ENCODE data around the gene DENND4B.
"Not testable (repeated sequence)": the region's sequence is repeated elsewhere in the genome, so short reads cannot be mapped to it uniquely, and the experiment has no call there.

The DENND4B gene

DNA sequence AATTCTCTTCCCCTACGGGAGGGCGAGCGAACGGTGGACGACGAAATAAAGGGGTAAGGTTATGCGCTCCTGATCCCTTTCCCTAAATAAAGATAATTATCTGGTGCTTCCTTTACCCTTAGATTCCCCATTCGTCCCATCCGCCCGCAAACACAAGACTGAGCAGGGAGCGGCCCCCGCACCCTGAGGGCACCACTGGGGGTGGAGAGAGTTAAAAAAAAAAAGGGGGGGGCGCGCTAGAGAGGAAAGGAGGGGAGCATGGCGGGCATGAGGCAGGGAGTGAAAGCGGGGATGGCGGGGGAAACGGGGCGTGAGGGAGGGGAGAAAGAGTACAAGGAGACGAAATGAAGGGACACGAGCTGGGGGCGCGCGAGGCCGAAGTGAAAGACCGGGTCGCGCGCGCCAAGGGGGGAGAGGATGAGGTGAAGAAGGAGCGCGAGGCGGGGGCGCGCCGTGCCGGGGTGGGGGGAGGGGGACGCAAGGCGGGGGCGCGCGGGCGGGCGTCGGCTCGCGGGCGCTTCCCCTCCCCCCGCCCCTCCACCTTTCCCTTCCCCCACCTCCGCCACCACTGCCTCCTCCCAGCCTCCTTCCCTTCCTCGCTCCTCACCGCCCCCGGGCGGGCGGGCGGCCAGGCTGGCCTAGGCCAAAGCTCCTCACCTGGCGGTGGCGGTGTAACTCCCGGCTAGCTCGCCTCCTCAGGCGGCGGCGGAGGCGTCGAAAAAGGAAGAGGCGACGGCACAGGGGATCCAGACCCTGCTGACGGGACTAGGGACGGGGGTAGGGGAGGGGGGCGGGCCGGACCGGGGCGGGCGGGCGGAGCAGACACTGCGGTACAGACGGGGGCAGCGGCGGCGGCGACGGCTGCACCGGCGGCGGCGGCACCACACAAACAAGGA, 24.2 kb downstream of the DENND4B start:
- DNase-seq = peak; percentile 71

DNA sequence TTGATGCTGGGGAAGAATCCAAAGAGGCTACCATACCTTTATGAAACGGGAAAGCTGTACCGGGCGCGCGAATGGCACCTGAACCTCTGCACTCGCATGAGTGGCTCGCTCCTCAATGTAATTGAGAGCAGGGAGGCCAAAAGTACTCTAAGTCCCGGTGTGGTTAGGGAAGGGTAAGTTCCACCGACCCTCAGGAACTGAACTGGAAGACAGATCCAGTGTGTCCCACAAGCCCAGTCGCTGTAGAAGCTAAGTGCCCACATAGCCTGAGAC, 24.8 kb downstream of the DENND4B start:
- DNase-seq = no peak

GRCh38 chr1:153921080-153921802, 25.3 kb downstream of the DENND4B start:
- no peak for DNase-seq

GRCh38 chr1:153919876-153920852, 26.4 kb downstream of the DENND4B start:
- DNase-seq = no peak

DNA sequence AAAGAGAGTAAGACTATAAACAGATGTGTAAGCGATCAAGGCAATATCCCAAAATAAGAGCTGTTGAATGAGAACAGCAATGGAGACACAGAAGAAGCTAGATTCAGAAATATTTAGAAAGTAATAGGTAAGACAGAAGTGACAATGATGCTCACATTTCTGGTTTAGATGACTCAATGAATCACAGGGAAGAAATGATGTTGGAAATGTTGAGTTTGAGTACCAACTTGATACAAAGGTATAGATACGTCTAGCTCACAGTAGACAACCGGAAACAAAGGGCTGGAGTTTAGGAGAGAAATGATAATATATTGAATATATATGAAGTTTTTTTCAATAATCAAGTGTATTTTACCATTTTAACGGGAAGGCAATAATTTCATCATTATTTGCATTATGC, 30.2 kb downstream of the DENND4B start:
- DNase-seq = no peak

- no peak for DNase-seq
These were observed 34.2 kb downstream of the DENND4B start for GRCh38 chr1:153912349-153912748.

GRCh38 chr1:153910560-153910959, 36.0 kb downstream of the DENND4B start:
- DNase-seq = not testable (repeated sequence)

- no peak for DNase-seq
These were observed 38.4 kb downstream of the DENND4B start for GRCh38 chr1:153908071-153908470.

GRCh38 chr1:153907134-153907533, 39.4 kb downstream of the DENND4B start:
- DNase-seq = no peak

- no peak for DNase-seq
These were observed 40.1 kb downstream of the DENND4B start for GRCh38 chr1:153906396-153906795.

- not testable (repeated sequence) for DNase-seq
These were observed 40.6 kb downstream of the DENND4B start for GRCh38 chr1:153905908-153906307.

DNA sequence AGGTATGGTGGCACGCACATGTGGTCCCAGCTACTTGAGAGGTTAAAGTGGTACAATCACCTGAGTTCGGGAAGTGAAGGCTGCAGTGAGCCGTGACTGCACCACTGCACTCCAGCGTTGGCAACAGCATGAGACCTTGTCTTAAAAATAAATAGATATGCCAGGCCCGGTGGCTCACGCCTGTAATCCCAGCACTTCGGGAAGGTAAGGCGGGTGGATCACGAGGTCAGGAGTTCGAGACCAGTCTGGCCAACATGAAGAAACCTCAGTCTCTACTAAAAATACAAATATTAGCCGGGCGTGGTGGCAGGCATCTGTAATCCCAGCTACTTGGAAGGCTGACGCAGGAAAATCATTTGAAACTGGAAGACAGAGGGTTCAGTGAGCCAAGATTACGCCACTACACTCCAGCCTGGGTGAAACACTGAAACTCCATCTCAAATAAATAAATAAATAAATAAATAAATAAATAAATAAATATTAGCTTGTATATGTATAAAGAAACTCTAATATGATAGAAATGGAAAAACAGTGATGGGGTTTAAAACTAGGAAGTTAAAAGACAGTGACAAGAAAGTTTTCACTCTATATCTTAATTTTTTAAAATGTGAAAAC, 42.6 kb downstream of the DENND4B start:
- DNase-seq = no peak

DNA sequence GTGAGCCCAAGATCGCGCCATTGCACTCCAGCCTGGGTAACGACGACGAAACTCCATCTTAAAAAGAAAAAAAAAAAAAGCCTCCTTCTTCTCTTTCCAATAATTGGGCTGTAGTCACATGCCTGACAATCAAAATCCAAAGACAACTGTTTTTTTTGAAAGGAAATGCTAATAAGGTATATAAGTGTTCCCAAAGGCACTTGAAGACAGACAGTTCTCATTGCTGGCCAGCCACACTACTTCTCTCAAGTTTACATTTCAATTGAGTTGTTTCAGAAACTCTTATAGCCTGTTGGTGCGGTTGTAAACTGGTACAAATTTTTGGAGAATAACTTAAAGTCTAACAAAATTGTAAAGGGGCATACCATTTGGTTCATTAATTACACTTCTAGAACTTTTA, 47.0 kb downstream of the DENND4B start:
- no peak for DNase-seq

GRCh38 chr1:153895866-153896265, 50.7 kb downstream of the DENND4B start:
- not testable (repeated sequence) for DNase-seq

DNA sequence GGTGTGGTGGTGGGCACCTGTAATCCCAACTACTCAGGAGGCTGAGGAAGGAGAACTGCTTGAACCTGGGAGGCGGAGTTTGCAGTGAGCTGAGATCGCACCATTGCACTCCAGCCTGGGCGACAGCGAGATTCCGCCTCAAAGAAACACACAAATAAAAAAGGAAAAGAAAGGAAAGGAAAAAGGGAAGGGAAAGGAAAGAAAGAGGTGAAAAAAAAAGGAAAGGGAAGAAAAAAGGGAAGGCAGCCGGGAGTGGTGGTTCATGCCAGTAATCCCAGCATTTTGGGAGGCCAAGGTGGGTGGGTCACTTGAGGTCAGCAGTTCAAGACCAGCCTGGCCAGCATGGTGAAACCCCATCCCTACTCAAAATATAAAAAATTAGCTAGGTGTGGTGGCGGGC, 55.5 kb downstream of the DENND4B start:
- not testable (repeated sequence) for DNase-seq

DNA sequence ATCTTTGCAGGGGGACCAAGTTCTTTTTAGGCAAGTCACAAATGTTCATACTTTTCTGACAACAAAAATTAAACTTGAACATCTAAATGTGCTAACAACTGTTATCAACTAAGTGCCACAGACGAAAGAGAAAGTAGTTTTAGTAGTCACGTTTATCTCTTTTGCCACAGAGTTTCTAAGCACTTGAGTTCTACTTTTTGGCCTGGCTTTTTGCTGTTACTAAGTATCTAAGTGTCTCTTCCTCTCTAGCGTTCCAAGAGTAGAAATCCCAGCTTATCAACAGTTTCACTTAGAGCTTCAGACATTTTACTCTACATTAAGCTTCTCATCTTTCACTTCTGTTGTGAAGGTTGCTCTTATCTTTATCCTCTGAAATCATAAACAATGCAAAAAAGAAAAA, 58.0 kb downstream of the DENND4B start:
- no peak for DNase-seq

GRCh38 chr1:153886127-153886526, 60.4 kb downstream of the DENND4B start:
- no peak for DNase-seq

GRCh38 chr1:153883223-153883622, 63.3 kb downstream of the DENND4B start:
- no peak for DNase-seq

DNA sequence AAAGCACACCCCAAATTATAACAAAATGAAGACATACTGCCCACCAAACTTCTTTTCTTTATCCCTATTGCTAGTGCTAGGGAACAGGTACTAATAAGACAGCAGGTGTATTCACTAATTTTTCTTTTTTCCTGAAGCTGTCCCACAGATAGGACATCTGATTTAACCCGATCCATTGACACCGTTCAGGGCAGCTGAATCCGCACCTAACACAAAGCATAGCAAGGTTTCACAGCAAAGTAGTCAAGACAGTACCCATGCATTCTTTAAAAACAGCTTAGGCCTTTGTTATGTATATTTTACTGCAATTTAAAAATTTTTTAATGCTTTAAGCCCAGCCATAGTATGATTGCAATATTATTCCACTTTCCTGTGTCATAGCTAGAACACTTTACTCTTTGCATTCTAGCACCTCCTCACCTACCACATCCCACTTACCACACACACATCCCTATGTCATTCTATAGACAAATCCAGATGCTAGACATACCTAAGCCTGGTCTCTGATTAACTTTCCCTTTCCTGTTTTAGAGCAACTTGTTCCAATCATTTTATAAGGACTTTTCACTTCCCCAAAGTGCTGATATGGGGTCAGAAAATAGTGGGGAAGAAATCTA, 64.1 kb downstream of the DENND4B start:
- DNase-seq = no peak

DNA sequence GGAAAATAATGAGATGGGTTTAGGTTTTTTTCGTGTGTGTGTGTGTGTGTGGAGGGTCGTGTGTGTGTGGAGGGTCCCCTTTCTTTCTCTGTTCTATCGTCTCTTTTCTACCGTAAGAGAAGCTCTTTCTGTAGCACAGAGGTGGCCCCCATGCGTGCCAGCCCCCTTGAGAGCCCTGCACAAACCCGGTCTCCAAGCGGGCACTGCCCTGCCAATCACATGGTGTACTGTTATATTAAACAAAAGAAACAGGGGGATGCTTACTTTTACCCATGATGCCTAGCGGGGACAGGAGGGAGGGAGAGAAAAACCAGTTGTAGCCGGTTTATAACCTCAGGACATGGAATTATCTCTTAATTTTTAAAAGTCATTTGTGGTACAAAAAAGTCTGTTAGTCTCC, 64.8 kb downstream of the DENND4B start:
- peak; percentile 51 for DNase-seq

- peak; percentile 98 for DNase-seq
These were observed 65.6 kb downstream of the DENND4B start for GRCh38 chr1:153880962-153881361.

GRCh38 chr1:153880024-153880423, 66.5 kb downstream of the DENND4B start:
- DNase-seq = no peak
